Right ventricle myocardium inferior (tissue), 1 donor: ENCODE data around the gene ARMC9. TPM values are rescaled to one million over a fixed set of nuclear protein-coding genes. Genes with fewer than 3 reads are reported as not detected.
"Not testable (repeated sequence)": the region's sequence is repeated elsewhere in the genome, so short reads cannot be mapped to it uniquely, and the experiment has no call there.

Experiments
- ATAC-seq: fragments of 200-7000 bp; cut with Tn5 transposase; one replicate; pipeline ENCODE4 v1.9.1; 2020; ENCODE audit warnings: mild to moderate bottlenecking, moderate library complexity
- DNase-seq: peaks from one replicate; pipeline ENCODE4 v3.0.0; 2021; ENCODE audit errors: missing footprints
- intact Hi-C: fragments of 100-400 bp; cut with DNase I; formaldehyde crosslinking; loops from one replicate; pipeline ENCODE4 v1.11.0; 2022
- total RNA-seq: library from RNA; stranded (reverse); fragmentation: NEBNext Ultra II Directional; extraction: Animal tissue kit (Norgen Biotek cat#: 25700); gene quantifications from one replicate; pipeline ENCODE4 v1.2.1, GENCODE V29; 2021
- donor health status: DM: no; HTN: yes; CAD: no; lungs with severe emphysema.

The ARMC9 gene
- total RNA-seq, 1 donor from 2014 or later = 1.7 TPM

DNA sequence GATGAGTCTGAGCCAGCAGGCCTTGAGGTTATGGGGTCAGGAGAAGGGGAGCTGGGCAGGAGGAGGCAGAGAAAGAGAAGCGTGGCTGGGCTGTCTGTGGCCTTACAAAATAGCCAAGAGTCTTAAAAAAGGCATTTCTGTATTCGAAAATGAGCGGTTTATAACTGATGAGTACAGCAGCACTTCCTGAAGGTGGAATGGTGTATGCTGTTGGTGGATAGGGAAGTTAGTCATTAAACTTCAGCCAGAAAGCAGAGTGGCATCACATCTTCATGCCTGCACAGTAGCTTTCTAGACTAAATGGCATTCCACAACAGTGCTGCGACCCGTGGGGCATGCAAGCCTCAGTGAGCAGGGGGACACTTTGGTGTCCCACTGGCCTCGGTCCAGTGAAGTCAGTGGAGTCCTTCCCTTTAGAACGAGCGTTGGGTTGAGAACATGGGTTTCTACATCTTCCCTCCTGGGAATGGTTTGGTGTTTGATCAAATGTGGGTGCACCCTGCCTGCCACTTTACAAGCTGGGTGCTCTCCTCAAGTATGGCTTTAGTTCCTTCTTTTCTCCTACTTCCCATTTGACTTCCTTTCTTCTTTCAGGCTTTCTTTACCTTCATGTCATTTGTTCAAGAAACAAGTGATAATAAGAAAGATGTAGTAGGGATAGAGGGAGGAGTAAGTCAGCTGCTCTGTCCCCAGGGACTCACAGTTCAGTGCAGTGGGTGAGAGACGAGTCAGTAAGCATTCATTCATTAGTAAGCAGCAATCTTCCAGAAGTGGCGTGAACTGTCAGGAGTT, 96.3 kb downstream of the ARMC9 start:
- ATAC-seq = no peak
- intact Hi-C loops = loop anchor here (2.0 kb wide), 1 partner anchor 100 kb away; the partner anchor contains the start of gene B3GNT7
- no peak for DNase-seq

- ATAC-seq (no peak), DNase-seq (no peak)
- intact Hi-C loops = loop anchor here (2.0 kb wide), 1 partner anchor 99 kb away; the partner anchor contains the start of gene B3GNT7
Measured at GRCh38 chr2:231295363-231295655, 96.9 kb downstream of the ARMC9 start.

- intact Hi-C loops = no loop called here
- no peak for DNase-seq
- ATAC-seq = no peak
Measured at GRCh38 chr2:231296401-231296974, 98.1 kb downstream of the ARMC9 start.

- intact Hi-C loops = loop anchor here (1.0 kb wide), 1 partner anchor 21 kb away; no protein-coding TSS in a partner anchor
- ATAC-seq = peak; percentile 71
- DNase-seq = no peak
Measured at GRCh38 chr2:231297108-231297908, 98.9 kb downstream of the ARMC9 start.

DNA sequence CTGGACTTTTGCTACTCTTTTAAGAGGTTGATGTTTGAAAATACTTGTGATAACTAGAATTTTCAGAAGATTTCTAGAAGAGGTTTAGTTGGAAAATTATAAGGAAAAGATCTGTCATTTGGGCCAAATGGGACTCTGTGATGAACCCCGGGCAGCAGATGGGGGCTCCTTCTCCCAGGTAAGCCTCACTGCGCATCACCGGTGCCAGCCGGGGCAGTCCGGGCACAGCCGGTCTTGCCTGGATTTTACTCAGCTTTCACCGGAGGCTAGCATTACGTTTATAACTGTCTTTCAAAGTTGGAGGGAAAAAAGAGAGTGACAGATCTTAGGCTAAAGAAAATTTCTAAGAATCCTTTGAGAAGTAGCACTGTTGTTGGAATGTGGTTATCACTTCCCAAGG, 99.7 kb downstream of the ARMC9 start:
- intact Hi-C loops = no loop called here
- no peak for DNase-seq
- no peak for ATAC-seq

- intact Hi-C loops = no loop called here
- no peak for ATAC-seq
Measured at GRCh38 chr2:231299267-231299666, 100.8 kb downstream of the ARMC9 start.

GRCh38 chr2:231300020-231300721, 101.7 kb downstream of the ARMC9 start:
- intact Hi-C loops = no loop called here
- ATAC-seq (no peak), DNase-seq (no peak)

More at GRCh38 chr2:231299267-231299666, 100.8 kb downstream of the ARMC9 start:
- no peak for DNase-seq

DNA sequence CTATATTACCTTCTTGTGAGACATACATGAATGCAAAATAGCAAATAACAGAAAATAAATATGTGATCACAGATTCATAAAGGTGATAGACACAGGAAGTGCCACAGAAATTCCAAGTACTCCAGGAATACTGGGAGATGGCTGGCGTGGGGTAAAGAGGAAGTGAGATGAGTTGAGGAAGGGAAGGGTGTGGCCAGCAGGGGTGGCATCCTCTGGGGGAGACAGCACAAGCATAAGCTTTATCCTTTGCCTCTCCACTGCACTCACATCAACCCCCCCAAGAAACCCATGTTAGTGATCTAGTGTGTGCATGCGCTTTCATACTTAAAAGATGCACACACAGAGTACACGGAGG, 102.3 kb downstream of the ARMC9 start:
- intact Hi-C loops = no loop called here
- ATAC-seq = no peak
- DNase-seq = no peak

- ATAC-seq, intact Hi-C loops, DNase-seq: not testable (repeated sequence)
Measured at GRCh38 chr2:231304259-231304658, 105.8 kb downstream of the ARMC9 start.

DNA sequence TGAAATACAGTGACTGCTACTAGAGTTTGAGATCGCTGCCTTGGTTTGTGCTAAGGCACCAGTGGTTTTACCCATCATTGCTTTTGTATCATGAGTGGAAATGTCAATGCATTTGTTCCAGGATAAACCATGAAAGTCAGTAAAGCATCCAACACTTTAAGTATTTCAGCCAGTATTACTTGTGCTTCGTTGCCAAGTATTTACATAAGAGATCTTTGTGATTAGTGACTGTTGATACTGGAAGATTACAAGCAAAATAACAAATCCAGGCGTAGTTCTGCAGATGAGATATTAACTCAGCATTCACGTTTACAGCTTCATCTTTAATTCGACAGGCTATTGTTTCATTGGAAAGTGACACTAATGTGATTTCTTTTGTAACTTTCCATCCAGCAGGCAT, 106.8 kb downstream of the ARMC9 start:
- intact Hi-C loops = no loop called here
- ATAC-seq = no peak
- no peak for DNase-seq

DNA sequence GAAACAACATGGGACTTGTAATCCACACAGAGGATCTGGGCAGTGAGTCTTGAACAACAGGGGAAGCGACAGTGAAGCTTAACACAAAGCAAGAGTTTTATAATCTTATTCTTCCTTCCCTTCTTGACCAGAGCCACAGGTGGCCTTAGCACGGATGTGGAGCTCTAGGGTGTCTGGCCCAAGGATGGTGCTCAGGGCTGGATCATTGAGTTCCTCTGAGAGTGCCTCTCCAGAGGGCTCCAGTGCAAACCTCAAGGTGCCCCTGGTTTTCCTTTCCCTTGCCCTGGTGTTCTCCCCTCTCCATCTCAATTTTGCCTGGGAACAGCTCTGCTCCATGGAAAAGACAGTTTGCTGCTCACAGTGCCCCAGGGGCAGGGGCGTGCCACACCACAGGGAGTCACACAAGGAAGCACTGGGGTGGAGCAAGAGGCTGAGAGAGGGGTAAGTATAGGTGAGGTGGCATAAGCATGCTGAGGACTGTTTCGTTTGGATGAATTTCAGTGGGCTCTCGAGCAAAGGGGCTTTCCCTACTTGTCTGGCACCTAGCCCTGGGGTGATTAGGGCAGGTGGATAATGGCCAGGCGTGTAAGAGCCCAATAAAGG, 108.5 kb downstream of the ARMC9 start:
- ATAC-seq = no peak
- no peak for DNase-seq
- intact Hi-C loops = no loop called here

- intact Hi-C loops = no loop called here
- DNase-seq (no peak), ATAC-seq (no peak)
Measured at GRCh38 chr2:231308219-231308618, 109.8 kb downstream of the ARMC9 start.

DNA sequence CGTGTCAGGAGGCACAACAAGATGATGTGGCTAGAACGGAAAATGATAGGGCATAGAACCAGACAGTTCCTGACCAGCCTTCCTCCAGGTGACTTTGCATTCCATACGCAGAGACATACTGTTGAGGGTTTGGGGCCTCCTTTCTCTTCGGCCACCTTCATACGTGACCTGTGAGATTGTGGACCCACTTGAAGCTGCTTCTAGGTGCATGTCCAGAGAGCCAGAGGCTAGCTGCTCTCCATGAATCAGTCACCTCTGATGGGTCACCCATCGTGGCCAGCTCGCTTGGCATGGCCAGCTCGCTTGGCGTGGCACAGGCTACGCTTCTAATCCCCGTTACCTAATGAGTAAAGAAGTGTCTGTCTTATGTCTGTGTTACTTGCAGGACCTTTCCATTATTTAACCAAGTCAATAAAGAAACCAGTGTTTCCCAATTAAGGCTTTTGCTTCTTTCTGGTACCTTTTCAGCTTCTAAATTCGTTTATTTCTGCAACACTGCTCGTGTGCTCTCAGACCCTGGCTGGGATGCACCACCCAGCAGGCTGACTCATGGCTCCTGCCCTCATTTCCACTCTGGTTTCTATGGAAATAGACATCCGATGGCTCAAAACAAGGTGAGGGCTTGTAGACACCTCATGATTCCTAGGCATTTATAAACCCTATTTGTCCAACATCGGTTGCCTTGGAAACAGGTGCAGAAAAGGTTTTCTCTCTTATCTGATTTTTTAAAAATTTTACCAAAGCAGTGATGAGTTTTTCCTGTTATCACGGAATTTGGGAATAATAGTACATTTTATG, 110.4 kb downstream of the ARMC9 start:
- ATAC-seq = no peak
- DNase-seq = no peak
- intact Hi-C loops = no loop called here

GRCh38 chr2:231312066-231312465, 113.6 kb downstream of the ARMC9 start:
- ATAC-seq = no peak
- DNase-seq = no peak
- intact Hi-C loops = no loop called here

DNA sequence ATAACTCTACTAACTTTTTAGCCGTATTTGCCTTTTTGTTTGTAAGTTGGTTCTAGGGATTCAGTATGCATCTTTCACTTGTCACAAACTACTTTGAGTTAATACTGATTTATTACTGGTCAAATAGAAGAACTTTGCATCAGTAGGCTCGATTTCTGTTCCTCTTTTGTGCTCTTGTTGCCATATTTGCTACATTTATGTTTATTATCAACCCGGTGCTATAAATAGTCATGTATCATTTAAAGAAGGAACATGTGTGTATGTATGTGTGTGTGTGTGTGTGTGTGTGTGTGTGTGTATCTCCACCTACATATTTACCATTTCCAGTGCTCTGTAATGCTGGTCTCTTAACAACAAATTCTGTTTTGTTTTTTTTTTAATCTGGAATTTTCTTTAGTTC, 117.5 kb downstream of the ARMC9 start:
- intact Hi-C loops = no loop called here
- no peak for DNase-seq
- no peak for ATAC-seq

DNA sequence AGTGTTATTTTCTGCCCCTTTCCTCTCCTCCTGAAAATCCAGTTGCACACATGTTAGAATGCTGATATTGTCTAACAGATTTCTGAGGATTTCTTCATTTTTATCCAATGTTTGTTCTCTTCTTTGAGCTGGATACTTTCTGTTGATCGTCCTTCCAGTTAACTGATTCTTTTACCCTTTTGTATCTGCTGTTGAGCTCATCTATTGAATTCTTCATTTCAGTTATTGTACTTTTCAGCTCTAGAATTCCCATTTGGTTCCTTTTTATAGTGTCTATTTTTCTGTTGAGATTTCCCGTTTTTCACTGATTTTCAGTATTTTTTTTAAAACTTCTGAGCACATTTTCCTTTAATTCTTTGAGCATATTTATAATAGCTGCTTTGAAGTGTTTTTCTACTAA, 119.1 kb downstream of the ARMC9 start:
- intact Hi-C loops = no loop called here
- ATAC-seq = no peak
- no peak for DNase-seq

DNA sequence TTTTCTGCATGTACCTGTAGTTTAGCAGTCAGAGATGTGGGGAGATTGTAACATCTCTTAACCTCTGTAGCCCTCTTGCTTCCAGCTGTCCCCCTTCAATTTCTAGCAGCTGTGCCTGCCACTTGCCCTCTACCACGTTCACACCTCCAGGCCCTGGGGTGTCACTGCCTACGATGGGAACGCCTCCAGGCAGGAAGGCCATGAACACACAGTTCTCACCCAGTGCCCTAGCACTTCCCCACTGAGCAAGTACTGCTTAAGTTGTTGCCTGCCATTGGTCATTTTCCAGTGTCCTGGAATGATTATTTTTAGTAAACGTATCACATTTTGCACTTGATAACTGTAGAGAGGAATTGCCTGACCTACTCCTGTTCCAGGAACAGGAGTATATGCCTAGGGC, 120.0 kb downstream of the ARMC9 start:
- peak; percentile 92 for ATAC-seq
- no peak for DNase-seq
- intact Hi-C loops = loop anchor here (1.0 kb wide), 1 partner anchor 21 kb away; no protein-coding TSS in a partner anchor

GRCh38 chr2:231318954-231319353, 120.5 kb downstream of the ARMC9 start:
- DNase-seq = no peak

More at GRCh38 chr2:231318954-231319353, 120.5 kb downstream of the ARMC9 start:
- ATAC-seq = peak; percentile 5
- intact Hi-C loops = loop anchor here (1.0 kb wide), 1 partner anchor 22 kb away; no protein-coding TSS in a partner anchor
